Right renal cortex interstitium (tissue), 3 donors: Measurements from ENCODE around the gene MTMR6. TPM values are rescaled to one million over a fixed set of nuclear protein-coding genes. Genes with fewer than 3 reads are reported as not detected.

Experiments used
- DNase-seq, 3 donors: peaks; one replicate each; pipeline ENCODE4 v3.0.0-alpha.2; 2013; ENCODE audit warnings: low read depth in 3 of 3, low spot score in 2 of 3
- polyA plus RNA-seq, 3 donors: library from polyadenylated mRNA; unstranded; fragments of 120-200 nt; gene quantifications; one replicate each; pipeline ENCODE4 v1.2.1, GENCODE V29; 2013; ENCODE audit not compliant: insufficient read length in 3 of 3

MTMR6 gene
- polyA plus RNA-seq, 3 donors = 18.7 to 21.1 (median 20.3) TPM

DNA sequence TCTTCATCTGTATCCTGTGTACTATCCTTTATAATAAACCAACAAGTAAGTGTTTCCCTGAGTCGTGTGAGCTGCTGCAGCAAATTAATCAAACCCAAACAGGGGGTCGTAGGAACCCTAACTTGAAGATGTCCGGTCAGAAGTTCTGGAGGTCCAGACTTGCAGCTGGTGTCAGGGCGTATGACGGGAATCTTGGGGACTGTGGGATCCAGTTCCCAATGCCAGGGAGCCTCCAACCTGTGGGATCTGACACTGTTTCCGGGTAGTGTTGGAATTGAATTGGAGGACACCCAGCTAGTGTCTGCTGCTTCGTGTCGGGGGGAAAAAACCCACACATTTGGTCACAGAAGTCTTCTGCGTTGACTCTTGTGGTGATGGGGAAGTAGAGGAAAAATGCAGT is 63.1 kb downstream of the MTMR6 start:
- DNase-seq = no peak

DNA sequence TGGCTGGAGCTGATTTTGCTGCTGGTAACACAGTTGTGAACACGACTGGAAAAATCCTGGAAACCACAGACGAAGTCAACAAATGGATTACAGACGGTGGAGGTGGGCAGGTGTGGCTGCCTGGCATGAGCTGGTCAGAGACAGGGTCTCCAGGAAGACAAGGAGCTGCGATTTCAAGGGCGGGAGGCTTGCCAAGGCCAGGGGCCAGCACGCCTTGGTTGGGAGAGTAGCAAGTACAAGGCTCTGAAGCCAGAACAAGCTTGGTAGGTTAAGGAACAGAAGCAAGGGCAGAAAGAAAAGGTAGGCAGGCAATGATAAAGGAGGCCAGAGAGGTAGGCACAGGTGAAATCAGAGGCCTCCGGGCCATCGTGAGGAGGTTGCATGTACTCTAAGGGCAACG is 64.5 kb downstream of the MTMR6 start:
- DNase-seq = no peak

DNA sequence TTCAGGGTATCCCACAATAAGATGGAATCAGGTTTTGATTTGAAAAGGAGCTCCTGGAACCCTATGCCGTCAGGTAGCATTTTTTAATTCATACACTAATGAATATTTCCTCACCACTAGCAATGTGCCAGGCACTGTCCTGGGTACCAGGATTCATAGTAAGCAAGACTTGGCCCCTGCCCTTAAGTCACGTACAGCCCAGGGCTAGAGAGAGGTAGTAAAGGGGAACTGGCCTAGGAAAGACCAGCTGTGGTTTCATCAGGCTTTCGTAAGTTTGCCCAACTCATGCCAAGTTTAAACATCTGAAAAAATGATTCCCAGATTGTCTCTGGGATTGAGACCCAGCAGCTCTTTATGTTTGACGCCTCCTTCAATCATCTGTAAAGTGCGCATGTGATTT is 69.3 kb downstream of the MTMR6 start:
- DNase-seq = no peak

DNA sequence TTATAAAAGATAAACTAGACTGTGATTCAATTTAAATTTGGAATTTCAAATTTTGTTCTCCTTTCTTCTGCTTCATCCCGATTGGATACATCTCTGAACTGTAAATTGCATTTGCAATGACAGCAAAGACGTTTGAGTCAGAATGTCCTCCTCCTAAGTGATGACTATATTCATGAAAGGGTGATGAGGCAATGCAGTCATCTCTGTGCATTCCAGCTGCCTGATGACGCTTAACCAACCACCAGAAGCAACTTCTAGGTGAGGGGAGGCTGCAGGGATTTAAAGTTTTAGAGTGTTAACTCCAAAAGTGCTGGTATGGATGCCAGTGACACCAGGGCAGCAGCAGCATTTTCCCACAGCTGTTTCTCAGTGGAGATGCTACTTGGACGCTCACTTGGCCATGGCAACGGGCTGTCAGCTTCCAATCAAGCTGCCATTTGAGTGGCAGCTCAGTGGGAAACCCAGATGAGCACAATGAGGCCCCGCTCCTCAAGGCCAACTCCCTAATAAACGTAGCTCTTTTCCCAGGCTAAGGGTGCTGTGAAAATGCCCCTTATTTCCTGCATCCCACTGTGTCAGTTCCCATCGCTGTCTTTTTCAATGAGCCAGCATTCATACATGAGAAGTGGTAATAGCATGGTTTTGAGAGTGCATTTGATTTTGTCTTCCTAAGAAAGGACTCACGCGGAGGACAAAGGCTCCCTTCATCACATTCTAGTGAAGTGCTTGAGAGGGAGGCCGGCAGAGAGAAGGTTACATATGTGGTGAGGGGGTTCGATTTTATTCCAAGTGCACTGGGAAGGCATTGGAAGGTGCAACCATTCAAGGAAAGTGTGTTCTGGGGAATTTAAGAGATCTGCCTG is 70.0 kb downstream of the MTMR6 start:
- DNase-seq = no peak

DNA sequence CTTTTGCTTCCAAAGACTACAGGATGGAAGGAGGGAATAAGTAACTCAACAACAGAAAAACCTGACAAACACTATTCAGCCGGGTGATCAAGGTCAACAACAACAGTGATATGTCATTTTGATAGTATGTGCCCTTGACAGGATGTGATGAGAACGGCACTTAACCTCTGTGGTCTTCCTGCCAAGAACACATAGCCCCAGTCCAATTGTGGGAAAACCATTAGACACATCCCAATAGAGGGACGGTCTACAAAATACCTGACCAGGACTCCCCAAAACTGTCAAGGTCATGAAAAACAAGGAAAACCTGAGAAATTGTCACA is 72.1 kb downstream of the MTMR6 start:
- DNase-seq = no peak

DNA sequence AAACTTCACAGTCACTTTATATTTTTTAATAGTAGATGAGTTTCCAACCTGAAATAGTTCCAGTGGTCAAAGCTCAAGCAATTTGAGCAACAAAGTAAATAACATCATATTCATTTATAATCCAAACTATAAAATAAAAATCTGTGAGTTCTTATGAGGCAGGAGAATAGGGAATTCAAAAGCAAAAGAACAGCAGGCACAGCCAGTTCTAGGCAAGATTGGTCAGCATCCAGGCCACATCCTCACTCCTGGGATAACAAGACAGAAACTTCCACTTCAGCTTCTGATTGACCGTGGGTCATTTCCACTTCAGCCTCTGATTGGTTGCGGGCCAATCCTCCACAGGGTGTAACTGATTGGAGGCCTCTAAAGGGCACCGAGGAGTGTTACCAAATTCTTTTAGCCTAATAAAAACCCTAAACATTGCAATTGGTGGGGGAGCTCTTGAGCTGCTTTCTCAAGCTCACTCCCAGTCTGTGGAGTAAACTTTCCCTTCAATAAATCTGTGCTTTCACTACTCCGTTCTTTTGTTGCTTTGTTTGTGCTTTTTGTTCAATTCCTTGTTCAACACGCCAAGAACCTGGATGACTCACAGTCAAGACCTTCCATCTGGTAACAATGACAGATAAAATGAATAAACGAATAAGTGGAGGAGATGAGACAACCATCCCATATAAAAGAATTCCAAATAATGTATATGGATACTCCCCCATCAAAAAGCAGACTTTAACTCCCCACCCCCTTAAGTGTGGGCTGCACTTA is 72.6 kb downstream of the MTMR6 start:
- DNase-seq = no peak

DNA sequence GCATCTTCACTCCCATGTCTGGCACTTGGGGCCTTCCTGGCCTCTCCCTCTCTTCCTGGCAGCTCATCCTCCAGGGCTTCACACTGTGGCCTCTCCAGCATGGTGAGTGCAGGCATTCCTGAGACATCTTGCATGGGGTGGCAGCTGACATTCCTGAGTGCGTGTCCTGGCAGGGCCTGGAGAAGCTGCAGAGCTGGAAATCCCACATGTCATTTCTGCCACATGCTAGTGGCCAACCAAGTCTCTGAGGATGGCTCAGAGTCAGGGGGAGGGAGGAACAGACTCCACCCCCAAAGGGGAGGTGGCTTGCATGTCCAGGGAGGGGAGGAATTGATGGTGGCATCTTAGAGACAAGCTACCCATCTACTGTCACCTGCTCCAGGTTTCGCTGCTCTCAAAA is 73.6 kb downstream of the MTMR6 start:
- no peak for DNase-seq

DNA sequence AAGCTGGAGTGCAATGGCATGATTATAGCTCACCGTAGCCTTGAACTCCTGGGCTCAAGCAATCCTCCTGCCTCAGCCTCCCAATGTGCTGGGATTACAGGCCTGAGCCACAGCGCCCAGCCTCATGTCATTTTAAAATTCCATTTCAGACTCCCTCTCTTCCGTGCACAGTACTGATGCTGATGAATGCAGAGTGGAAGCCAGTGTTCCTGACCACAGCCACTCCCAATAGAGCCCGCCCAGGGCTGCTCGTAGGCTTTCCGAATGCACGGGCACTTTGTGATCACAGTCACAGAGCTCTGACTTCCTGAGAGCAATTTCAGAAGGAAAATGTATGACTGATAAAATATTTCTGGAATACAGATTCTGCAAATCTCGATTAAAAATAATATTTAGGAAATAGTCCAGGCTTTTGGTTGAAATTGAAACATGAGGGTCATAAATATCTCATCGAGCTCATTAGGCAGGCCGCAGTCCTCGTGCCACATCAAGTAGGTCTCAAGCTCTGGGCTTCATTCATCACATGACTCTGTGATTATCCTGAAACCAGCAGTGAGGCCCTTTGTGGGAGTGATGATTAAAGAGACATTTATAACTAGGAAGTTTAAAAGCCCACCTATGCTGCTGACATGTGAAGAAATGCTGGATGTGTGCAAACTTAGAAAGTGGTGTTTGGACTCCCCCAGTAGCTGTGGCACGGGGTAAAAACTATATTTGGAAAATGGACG is 76.3 kb downstream of the MTMR6 start:
- no peak for DNase-seq

DNA sequence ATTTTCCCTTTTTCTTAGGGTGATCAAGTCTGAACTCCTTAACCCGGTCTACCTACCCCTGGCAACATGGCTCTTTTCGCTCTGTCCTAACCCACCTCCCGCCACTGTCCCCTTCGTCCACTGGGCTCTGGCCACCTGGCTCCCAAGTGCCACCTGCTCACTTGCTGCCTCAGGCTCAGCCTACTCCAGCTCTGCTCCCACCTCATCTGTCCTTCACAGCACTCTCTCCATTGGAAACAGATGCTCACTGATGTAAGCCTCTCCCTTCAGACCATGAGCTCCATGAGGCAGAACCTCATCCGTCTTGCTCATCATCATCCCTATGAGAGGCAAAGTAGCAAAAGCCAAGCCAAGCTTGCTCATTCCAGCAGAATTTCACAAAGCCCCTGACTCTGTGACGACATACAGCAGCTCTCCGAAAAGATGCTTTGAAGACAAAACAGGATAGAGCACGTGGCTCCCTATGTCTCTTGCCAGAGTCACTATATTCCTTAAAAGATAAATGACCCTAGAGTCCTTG is 79.9 kb downstream of the MTMR6 start:
- no peak for DNase-seq

DNA sequence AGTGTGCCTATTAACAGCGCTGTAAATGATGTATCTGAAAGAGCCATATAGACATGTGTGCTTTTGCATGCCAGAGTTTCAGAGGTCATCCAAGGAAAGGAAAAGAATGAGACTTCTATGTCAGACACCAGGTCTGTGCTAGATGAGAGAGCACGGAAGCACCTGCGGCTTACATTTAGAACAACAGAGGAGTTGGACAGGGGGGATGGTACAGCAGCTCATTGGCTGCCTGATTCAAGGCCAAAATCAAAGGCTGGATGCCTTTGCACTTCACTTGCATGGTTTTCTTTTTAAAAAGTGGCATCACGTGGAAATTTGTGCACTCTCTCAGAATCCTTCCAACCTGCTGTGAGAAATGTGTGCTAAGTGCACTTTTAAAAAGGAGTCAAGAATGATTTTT is 82.4 kb downstream of the MTMR6 start:
- DNase-seq = no peak

DNA sequence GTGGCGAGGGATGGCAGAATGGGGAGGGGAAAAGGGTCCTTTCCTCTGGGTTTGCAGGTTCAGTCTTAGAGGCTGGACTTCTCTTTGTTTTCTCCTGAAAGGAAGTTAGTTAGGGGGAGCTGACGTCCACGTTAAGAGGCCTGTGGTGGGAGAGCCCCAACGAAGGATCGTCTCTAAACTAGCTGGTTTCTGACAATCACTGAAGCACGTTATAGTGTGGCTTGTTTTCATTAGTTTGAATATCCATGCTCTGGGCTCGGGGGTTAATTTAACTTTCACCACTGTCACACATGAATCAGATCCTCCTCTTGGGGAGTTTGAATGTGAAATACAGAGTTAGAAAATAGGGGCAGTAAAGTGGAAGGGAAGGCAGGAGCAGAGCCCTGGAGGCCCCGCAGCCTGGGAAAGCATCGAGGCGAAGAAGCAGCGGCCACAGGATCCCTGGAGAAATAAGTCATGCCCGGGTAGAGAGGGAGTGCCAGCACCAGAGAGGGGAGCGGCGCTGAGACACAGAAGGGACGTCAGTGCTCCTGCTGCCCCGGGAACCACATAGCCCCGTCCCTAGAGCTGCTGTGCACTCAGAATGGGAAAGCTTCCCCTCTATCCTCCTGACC is 84.1 kb downstream of the MTMR6 start:
- DNase-seq = peak in 1 of 3 donors; percentile 14

DNA sequence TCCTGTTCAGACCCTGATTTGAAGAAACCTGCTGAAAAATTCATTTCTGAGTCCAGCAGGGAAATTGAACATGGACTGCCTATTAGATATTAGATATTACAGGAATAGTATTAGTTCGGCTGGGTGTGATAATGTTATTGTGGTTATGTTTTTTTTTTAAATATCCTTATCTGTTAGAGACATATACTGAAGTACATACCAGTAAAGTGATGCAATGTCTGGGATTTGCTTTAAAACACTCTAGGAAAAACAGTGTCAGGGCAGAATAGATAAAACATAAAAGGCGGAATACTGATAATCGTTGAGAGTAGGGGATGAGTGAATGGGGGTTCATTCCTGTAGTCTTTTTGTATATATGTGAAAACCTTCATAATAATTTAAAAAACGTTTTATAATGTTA is 86.5 kb downstream of the MTMR6 start:
- DNase-seq = no peak

DNA sequence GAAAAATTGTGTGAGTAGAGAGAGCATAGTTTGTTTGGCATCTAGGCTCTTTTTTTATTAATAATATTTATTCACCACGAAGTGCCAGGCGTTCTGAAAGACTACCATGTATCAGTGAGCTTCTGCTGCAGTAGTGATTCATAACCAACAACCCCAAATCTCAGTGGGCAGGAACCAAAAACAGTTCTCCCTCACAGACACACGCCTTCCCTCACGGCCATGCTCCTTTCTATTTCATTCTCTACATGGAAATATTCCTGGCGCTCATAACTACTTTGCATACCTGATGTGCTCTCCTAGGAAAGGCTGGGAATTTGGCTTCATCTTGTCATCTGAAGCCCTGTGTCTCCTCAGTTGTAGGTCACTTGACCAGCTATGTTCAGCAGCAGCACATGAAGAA is 88.6 kb downstream of the MTMR6 start:
- DNase-seq = no peak

DNA sequence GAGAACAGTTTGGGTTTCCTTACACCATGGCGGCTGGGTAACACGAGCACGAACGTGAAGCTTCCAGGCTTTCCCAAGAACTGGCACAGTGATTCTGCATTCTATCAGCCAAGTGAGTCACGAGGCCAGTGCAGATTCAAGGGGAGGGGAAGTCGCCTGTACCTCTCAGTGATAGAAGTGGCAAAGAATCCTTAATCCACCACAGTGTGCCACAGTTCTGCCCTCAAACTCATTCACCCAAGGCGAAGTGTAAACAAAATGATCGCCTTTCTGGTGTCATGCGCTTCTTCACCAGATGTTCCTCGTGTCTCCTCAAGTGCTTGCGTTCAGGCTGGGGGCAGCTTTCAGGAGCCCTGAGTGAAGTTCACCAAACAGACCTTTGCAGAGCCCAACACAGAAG is 90.3 kb downstream of the MTMR6 start:
- no peak for DNase-seq

Other genes with a start within 250 kb of the MTMR6 start
- gene PABPC3, start 191.4 kb downstream of the MTMR6 start, polyA plus RNA-seq = 1 to 10 TPM; 1.1 to 1.4 (median 1.4) TPM
- under 1 TPM; 0.19 to 0.33 (median 0.25) TPM for gene AMER2, start 115.2 kb downstream of the MTMR6 start, polyA plus RNA-seq
- gene NUP58, start 14.1 kb upstream of the MTMR6 start, polyA plus RNA-seq = 10 to 100 TPM; 44.3 to 45.5 (median 45.0) TPM
- 1 to 10 TPM; 5.5 to 7.2 (median 6.3) TPM for gene ATP8A2, start 84.5 kb upstream of the MTMR6 start, polyA plus RNA-seq